Trophoblast cell (in vitro differentiated cells and primary cell): Measurements from ENCODE around the gene ZNF488.

Source experiments
- DNase-seq, 2 donors: peaks; one replicate each; pipeline ENCODE4 v3.0.0-alpha.2; 2016
- H2AFZ ChIP-seq: 2 replicates; pipeline ENCODE4 v1.6.1; 2013; ENCODE audit warnings: low read length, moderate library complexity, mild to moderate bottlenecking; ENCODE audit not compliant: insufficient read depth, poor library complexity
- H2AK5ac ChIP-seq: 2 replicates; pipeline ENCODE4 v1.6.1; 2013; ENCODE audit warnings: mild to moderate bottlenecking, low read length
- H2BK120ac ChIP-seq: 2 replicates; pipeline ENCODE4 v1.6.1; 2013; ENCODE audit warnings: low read length, mild to moderate bottlenecking, moderate library complexity; ENCODE audit not compliant: insufficient read depth, poor library complexity
- H2BK12ac ChIP-seq: 2 replicates; pipeline ENCODE4 v1.6.1; 2013; ENCODE audit warnings: mild to moderate bottlenecking, low read length, moderate library complexity
- H2BK5ac ChIP-seq: 2 replicates; pipeline ENCODE4 v1.6.1; 2013; ENCODE audit warnings: low read length, low read depth, moderate library complexity, mild to moderate bottlenecking; ENCODE audit not compliant: poor library complexity
- H3K14ac ChIP-seq: 2 replicates; pipeline ENCODE4 v1.6.1; 2013; ENCODE audit warnings: mild to moderate bottlenecking, low read length
- H3K18ac ChIP-seq: 2 replicates; pipeline ENCODE4 v1.6.1; 2013; ENCODE audit warnings: mild to moderate bottlenecking, low read length
- H3K23ac ChIP-seq: 2 replicates; pipeline ENCODE4 v1.6.1; 2013; ENCODE audit warnings: low read length
- H3K27ac ChIP-seq: 2 replicates; pipeline ENCODE4 v1.5.1; 2013; ENCODE audit warnings: low read depth, mild to moderate bottlenecking, inconsistent platforms, low read length, moderate library complexity
- H3K27me3 ChIP-seq: 2 replicates; pipeline ENCODE4 v1.6.1; 2013; ENCODE audit warnings: inconsistent platforms, mild to moderate bottlenecking, low read length, moderate library complexity; ENCODE audit not compliant: insufficient read depth
- H3K36me3 ChIP-seq, 2 experiments: 1 replicate in 1 of 2; 2 replicates in 1 of 2; pipeline ENCODE4 v1.6.1; 2013; ENCODE audit warnings: low read length in 2 of 2, mild to moderate bottlenecking in 2 of 2, moderate library complexity in 1 of 2; ENCODE audit not compliant: insufficient read depth in 2 of 2, control insufficient read depth in 1 of 2
- H3K4ac ChIP-seq: 2 replicates; pipeline ENCODE4 v1.6.1; 2013; ENCODE audit warnings: low read depth, mild to moderate bottlenecking, low read length, moderate library complexity
- H3K4me1 ChIP-seq, 2 experiments: 1 replicate in 1 of 2; 2 replicates in 1 of 2; pipeline ENCODE4 v1.6.1; 2013; ENCODE audit warnings: low read length in 2 of 2, mild to moderate bottlenecking in 2 of 2, moderate library complexity in 1 of 2; ENCODE audit not compliant: insufficient read depth in 2 of 2, control insufficient read depth in 1 of 2
- H3K4me2 ChIP-seq: 2 replicates; pipeline ENCODE4 v1.6.1; 2013; ENCODE audit warnings: inconsistent platforms, mild to moderate bottlenecking, low read length, moderate library complexity
- H3K4me3 ChIP-seq: 2 replicates; pipeline ENCODE4 v1.5.1; 2013; ENCODE audit warnings: mild to moderate bottlenecking, low read depth, low read length, inconsistent platforms
- H3K79me1 ChIP-seq: one replicate; pipeline ENCODE4 v1.6.1; 2013; ENCODE audit warnings: low read length
- H3K79me2 ChIP-seq: 2 replicates; pipeline ENCODE4 v1.6.1; 2013; ENCODE audit warnings: low read length, mild to moderate bottlenecking; ENCODE audit not compliant: control insufficient read depth, insufficient read depth, poor library complexity
- H3K9ac ChIP-seq: 2 replicates; pipeline ENCODE4 v1.6.1; 2013; ENCODE audit warnings: mild to moderate bottlenecking, low read length
- H3K9me3 ChIP-seq: 2 replicates; pipeline ENCODE4 v1.6.1; 2013; ENCODE audit warnings: low read depth, mild to moderate bottlenecking, control low read depth, inconsistent platforms, low read length; ENCODE audit not compliant: insufficient read depth
- H4K12ac ChIP-seq: 2 replicates; pipeline ENCODE4 v1.6.1; 2013; ENCODE audit warnings: low read depth, mild to moderate bottlenecking, low read length, moderate library complexity
- H4K8ac ChIP-seq: 2 replicates; pipeline ENCODE4 v1.6.1; 2013; ENCODE audit warnings: low read depth, mild to moderate bottlenecking, low read length, moderate library complexity
- H4K91ac ChIP-seq: one replicate; pipeline ENCODE4 v1.6.1; 2013; ENCODE audit warnings: low read depth, mild to moderate bottlenecking, low read length, moderate library complexity
- WGBS: extraction: QIAGEN DNeasy Blood & Tissue Kit; methylation state at CpG from one replicate; pipeline ENCODE4 v1.1.7; 2013; ENCODE audit warnings: missing lambda C conversion rate; ENCODE audit not compliant: insufficient read length, insufficient coverage; ENCODE audit errors: extremely low coverage; 5-methylcytosine and 5-hydroxymethylcytosine counted together

Gene ZNF488

GRCh38 chr10:47414227-47414592 lies 30.1 kb upstream of the ZNF488 start:
- H2BK120ac ChIP-seq = no peak overlapping the region
- no peak for DNase-seq
- peaks cover 15% of the 10 kb centered on the region for H3K9me3 ChIP-seq
- no peak overlapping the region for H3K9ac ChIP-seq
- no peaks in the 10 kb centered on the region for H3K4me1 ChIP-seq
- WGBS = no CpG with 5 or more reads among the region's 2 CpGs
- H3K27me3 ChIP-seq = no peaks in the 10 kb centered on the region
- no peak overlapping the region for H3K14ac ChIP-seq
- H3K23ac ChIP-seq = no peak overlapping the region
- H2AFZ ChIP-seq = no peak overlapping the region
- H3K4ac ChIP-seq = no peak overlapping the region
- H2BK12ac ChIP-seq = no peak overlapping the region
- H4K91ac ChIP-seq = no peak overlapping the region
- no peak overlapping the region for H4K8ac ChIP-seq
- H3K36me3 ChIP-seq = no peaks in the 10 kb centered on the region
- no peak overlapping the region for H4K12ac ChIP-seq
- H3K4me3 ChIP-seq = no peak overlapping the region
- H3K27ac ChIP-seq = no peak overlapping the region
- H3K4me2 ChIP-seq = no peak overlapping the region
- H3K18ac ChIP-seq = no peak overlapping the region
- H3K79me1 ChIP-seq = peaks cover 10% of the 10 kb centered on the region
- H2AK5ac ChIP-seq = no peak overlapping the region
- H3K79me2 ChIP-seq = no peaks in the 10 kb centered on the region
- no peak overlapping the region for H2BK5ac ChIP-seq

GRCh38 chr10:47413531-47414226 lies 29.6 kb upstream of the ZNF488 start:
- DNase-seq = no peak
- no peak overlapping the region for H4K91ac ChIP-seq
- no peak overlapping the region for H3K4me2 ChIP-seq
- no peak overlapping the region for H4K8ac ChIP-seq
- H3K4ac ChIP-seq = no peak overlapping the region
- no peak overlapping the region for H3K4me3 ChIP-seq
- no peak overlapping the region for H3K18ac ChIP-seq
- H2AK5ac ChIP-seq = no peak overlapping the region
- no peaks in the 10 kb centered on the region for H3K36me3 ChIP-seq
- no peaks in the 10 kb centered on the region for H3K27me3 ChIP-seq
- no peak overlapping the region for H4K12ac ChIP-seq
- no peak overlapping the region for H3K9ac ChIP-seq
- no peak overlapping the region for H3K14ac ChIP-seq
- no peak overlapping the region for H2BK5ac ChIP-seq
- H3K9me3 ChIP-seq = peaks cover 14% of the 10 kb centered on the region
- no peak overlapping the region for H2AFZ ChIP-seq
- no peaks in the 10 kb centered on the region for H3K4me1 ChIP-seq
- no peak overlapping the region for H2BK12ac ChIP-seq
- H3K27ac ChIP-seq = no peak overlapping the region
- no peak overlapping the region for H2BK120ac ChIP-seq
- no peak overlapping the region for H3K23ac ChIP-seq
- WGBS = no CpG with 5 or more reads among the region's 14 CpGs
- H3K79me1 ChIP-seq = peaks cover 9% of the 10 kb centered on the region
- H3K79me2 ChIP-seq = no peaks in the 10 kb centered on the region

- Histone ChIP-seq H3K14ac (no peak overlapping the region), H3K79me1 (peaks cover 9% of the 10 kb centered on the region), H3K27ac (no peak overlapping the region), H3K9me3 (peaks cover 12% of the 10 kb centered on the region), H3K18ac (no peak overlapping the region), H3K27me3 (no peaks in the 10 kb centered on the region), H3K4me1 (peaks cover 3 to 4% of the 10 kb centered on the region in 2 experiments), H3K36me3 (peaks cover 0 to 2% of the 10 kb centered on the region in 2 experiments), H2BK12ac (no peak overlapping the region), H2AFZ (no peak overlapping the region), H3K9ac (no peak overlapping the region), H3K79me2 (no peaks in the 10 kb centered on the region), H3K4me3 (no peak overlapping the region), H4K91ac (no peak overlapping the region), H2BK120ac (peak overlapping the region; percentile 47), H2BK5ac (no peak overlapping the region), H4K12ac (no peak overlapping the region), H2AK5ac (no peak overlapping the region), H3K4ac (no peak overlapping the region), H4K8ac (no peak overlapping the region), H3K4me2 (no peak overlapping the region), H3K23ac (no peak overlapping the region)
- no CpG with 5 or more reads among the region's 2 CpGs for WGBS
- no peak for DNase-seq
Measured at GRCh38 chr10:47412869-47413268, 28.8 kb upstream of the ZNF488 start.

DNA sequence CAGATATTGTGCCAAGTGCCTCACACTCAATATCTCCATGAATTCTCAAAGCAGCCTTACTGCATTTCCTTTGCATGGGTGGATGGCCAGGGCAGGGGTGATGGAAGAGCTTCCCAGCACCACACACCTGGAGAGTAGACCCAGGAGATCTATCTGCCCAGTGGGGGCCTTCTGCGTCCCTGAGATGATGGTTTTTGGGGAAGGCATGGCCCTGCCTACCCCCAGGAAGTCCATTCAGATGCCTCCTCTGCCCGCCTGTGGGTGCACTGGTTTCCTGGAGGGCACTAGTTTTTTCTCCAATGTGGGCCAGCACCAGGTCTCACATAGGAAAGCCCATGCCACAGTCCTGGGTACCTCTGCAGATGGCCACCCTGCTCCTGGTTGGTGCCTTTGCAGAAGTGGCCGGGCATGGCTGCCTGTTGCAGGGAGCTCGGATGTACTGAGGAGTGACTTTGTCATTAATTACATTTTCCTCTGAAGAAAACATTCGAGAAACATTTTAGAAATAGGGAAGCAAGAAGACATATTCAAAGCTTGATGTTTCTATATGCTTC lies 28.2 kb upstream of the ZNF488 start:
- H2BK120ac ChIP-seq = no peak overlapping the region
- H3K4me2 ChIP-seq = no peak overlapping the region
- no peaks in the 10 kb centered on the region for H3K79me2 ChIP-seq
- no peak overlapping the region for H3K14ac ChIP-seq
- peaks cover 10% of the 10 kb centered on the region for H3K9me3 ChIP-seq
- no peak overlapping the region for H2BK5ac ChIP-seq
- H3K4me3 ChIP-seq = no peak overlapping the region
- WGBS = no CpG with 5 or more reads among the region's 5 CpGs
- no peak overlapping the region for H2AFZ ChIP-seq
- peaks cover 12% of the 10 kb centered on the region for H3K79me1 ChIP-seq
- H3K9ac ChIP-seq = no peak overlapping the region
- DNase-seq = no peak
- no peak overlapping the region for H3K27ac ChIP-seq
- H3K18ac ChIP-seq = no peak overlapping the region
- H3K23ac ChIP-seq = no peak overlapping the region
- no peak overlapping the region for H4K8ac ChIP-seq
- H2BK12ac ChIP-seq = no peak overlapping the region
- no peaks in the 10 kb centered on the region for H3K27me3 ChIP-seq
- peaks cover 6 to 7% of the 10 kb centered on the region in 2 experiments for H3K4me1 ChIP-seq
- no peak overlapping the region for H3K4ac ChIP-seq
- H4K91ac ChIP-seq = no peak overlapping the region
- H2AK5ac ChIP-seq = peak overlapping the region; percentile 15
- H4K12ac ChIP-seq = no peak overlapping the region
- H3K36me3 ChIP-seq = peaks cover 0 to 2% of the 10 kb centered on the region in 2 experiments
